ENCODE data around the gene ABCE1.
A peak's percentile ranks its signal among the peaks of the same experiment; 100 is the strongest.

Gene ABCE1

DNA sequence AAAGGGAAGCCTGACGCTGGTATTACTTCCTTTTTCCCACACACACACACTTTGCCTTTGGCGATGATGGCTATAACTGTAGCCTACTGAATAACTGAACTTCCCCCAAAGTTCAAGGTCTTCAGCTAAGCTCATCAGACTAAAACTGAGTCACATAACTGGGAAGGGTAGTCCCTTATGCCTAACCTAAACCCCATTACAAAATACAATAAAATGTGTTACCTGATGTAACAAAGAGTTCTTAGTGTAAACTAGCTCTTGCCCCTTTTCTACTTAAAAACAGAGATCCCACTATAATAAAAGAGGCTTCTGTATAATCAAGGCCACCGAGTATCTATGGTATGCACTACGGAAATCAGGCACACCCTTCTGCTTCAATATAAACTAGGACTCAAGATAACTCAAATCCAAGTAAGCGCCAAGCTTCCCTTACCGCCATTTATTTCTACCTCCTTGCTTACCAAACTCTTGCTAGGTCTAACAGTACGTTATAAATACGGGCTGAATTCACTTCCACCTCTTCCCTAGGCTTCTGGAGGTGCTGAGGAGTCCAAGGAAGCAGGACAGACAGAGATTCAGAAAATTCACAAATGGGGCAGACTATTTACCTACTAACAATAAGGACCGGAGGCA is 79.9 kb downstream of the ABCE1 start:
- DNase-seq = peak in 1 of 5 experiments; percentile 38

- peak in 2 of 5 experiments; percentile 16 to 47 for DNase-seq
These were observed 80.7 kb downstream of the ABCE1 start for GRCh38 chr4:145178740-145179280.
